Activated naive CD8-positive, alpha-beta T cell (primary cell): ENCODE measurements around the gene MAGED1.
A peak's percentile ranks its signal among the peaks of the same experiment; 100 is the strongest.

Source experiments
- H3K27ac Mint-ChIP-seq: one replicate; pipeline ENCODE4 v1.8.0; 2021; ENCODE audit warnings: mixed read lengths
- H3K27me3 Mint-ChIP-seq: one replicate; pipeline ENCODE4 v1.8.0; 2021; ENCODE audit warnings: mixed read lengths
- H3K36me3 Mint-ChIP-seq: one replicate; pipeline ENCODE4 v1.8.0; 2021; ENCODE audit warnings: mixed read lengths
- H3K4me1 Mint-ChIP-seq: one replicate; pipeline ENCODE4 v1.8.0; 2021; ENCODE audit warnings: low read depth, mixed read lengths
- H3K4me3 Mint-ChIP-seq: one replicate; pipeline ENCODE4 v1.8.0; 2021; ENCODE audit warnings: mild to moderate bottlenecking, mixed read lengths
- H3K9me3 Mint-ChIP-seq: one replicate; pipeline ENCODE4 v1.8.0; 2021; ENCODE audit warnings: low read depth, mixed read lengths

The MAGED1 gene

GRCh38 chrX:51892921-51893745, at the start of gene MAGED1:
Gene MAGED1 (plus strand): TSS chrX:51893623. CDS start chrX:51894305, 682 bp downstream.
- peak within 1 kb of the TSS; percentile 86 for H3K27ac Mint-ChIP-seq
- H3K4me3 Mint-ChIP-seq, result peak within 1 kb of the TSS; percentile 93
- no peaks in the 10 kb centered on the region for H3K27me3 Mint-ChIP-seq
- no peaks in the 10 kb centered on the region for H3K36me3 Mint-ChIP-seq
- peaks cover 22% of the 10 kb centered on the region for H3K4me1 Mint-ChIP-seq
- no peaks in the 10 kb centered on the region for H3K9me3 Mint-ChIP-seq

- Mint-ChIP-seq H3K27ac (no peak overlapping the region), H3K4me3 (no peak overlapping the region), H3K9me3 (no peaks in the 10 kb centered on the region), H3K27me3 (no peaks in the 10 kb centered on the region), H3K36me3 (peaks cover 17% of the 10 kb centered on the region), H3K4me1 (peaks cover 21% of the 10 kb centered on the region)
These were observed 46.0 kb upstream of the MAGED1 start for GRCh38 chrX:51847463-51847862.

- Mint-ChIP-seq H3K27ac (no peak overlapping the region), H3K9me3 (peaks cover 4% of the 10 kb centered on the region), H3K4me1 (peaks cover 17% of the 10 kb centered on the region), H3K4me3 (no peak overlapping the region), H3K36me3 (peaks cover 36% of the 10 kb centered on the region), H3K27me3 (no peaks in the 10 kb centered on the region)
These were observed 41.8 kb upstream of the MAGED1 start for GRCh38 chrX:51851507-51852085.

- Mint-ChIP-seq H3K9me3 (peaks cover 4% of the 10 kb centered on the region), H3K4me1 (peaks cover 17% of the 10 kb centered on the region)
These were observed 41.3 kb upstream of the MAGED1 start for GRCh38 chrX:51852096-51852495.

GRCh38 chrX:51852621-51853020, 40.8 kb upstream of the MAGED1 start:
- Mint-ChIP-seq H3K36me3 (peaks cover 36% of the 10 kb centered on the region), H3K4me3 (no peak overlapping the region)

More at GRCh38 chrX:51852096-51852495, 41.3 kb upstream of the MAGED1 start:
- Mint-ChIP-seq H3K27me3 (no peaks in the 10 kb centered on the region), H3K4me3 (no peak overlapping the region), H3K27ac (no peak overlapping the region), H3K36me3 (peaks cover 36% of the 10 kb centered on the region)

GRCh38 chrX:51853251-51853650, 40.2 kb upstream of the MAGED1 start:
- Mint-ChIP-seq H3K36me3 (peaks cover 36% of the 10 kb centered on the region), H3K27ac (no peak overlapping the region), H3K9me3 (peaks cover 4% of the 10 kb centered on the region), H3K27me3 (no peaks in the 10 kb centered on the region), H3K4me1 (peaks cover 13% of the 10 kb centered on the region), H3K4me3 (no peak overlapping the region)

More at GRCh38 chrX:51852621-51853020, 40.8 kb upstream of the MAGED1 start:
- H3K27ac Mint-ChIP-seq, result no peak overlapping the region
- H3K27me3 Mint-ChIP-seq, result no peaks in the 10 kb centered on the region
- peaks cover 17% of the 10 kb centered on the region for H3K4me1 Mint-ChIP-seq
- peaks cover 4% of the 10 kb centered on the region for H3K9me3 Mint-ChIP-seq

- Mint-ChIP-seq H3K27ac (no peak overlapping the region), H3K27me3 (no peaks in the 10 kb centered on the region), H3K36me3 (peaks cover 41% of the 10 kb centered on the region), H3K4me3 (no peak overlapping the region), H3K4me1 (peaks cover 12% of the 10 kb centered on the region), H3K9me3 (peaks cover 4% of the 10 kb centered on the region)
These were observed 37.7 kb upstream of the MAGED1 start for GRCh38 chrX:51855698-51856097.

GRCh38 chrX:51857159-51857733, 36.2 kb upstream of the MAGED1 start:
- H3K9me3 Mint-ChIP-seq, result peaks cover 4% of the 10 kb centered on the region
- no peak overlapping the region for H3K27ac Mint-ChIP-seq
- H3K4me1 Mint-ChIP-seq, result peaks cover 5% of the 10 kb centered on the region
- peaks cover 38% of the 10 kb centered on the region for H3K36me3 Mint-ChIP-seq
- H3K4me3 Mint-ChIP-seq, result no peak overlapping the region
- H3K27me3 Mint-ChIP-seq, result no peaks in the 10 kb centered on the region

- H3K27ac Mint-ChIP-seq, result no peak overlapping the region
- no peaks in the 10 kb centered on the region for H3K9me3 Mint-ChIP-seq
- no peak overlapping the region for H3K4me3 Mint-ChIP-seq
These were observed 32.7 kb upstream of the MAGED1 start for GRCh38 chrX:51860679-51861078.

GRCh38 chrX:51862920-51863319, 30.5 kb upstream of the MAGED1 start:
- H3K4me1 Mint-ChIP-seq, result peaks cover 20% of the 10 kb centered on the region

More at GRCh38 chrX:51860679-51861078, 32.7 kb upstream of the MAGED1 start:
- Mint-ChIP-seq H3K36me3 (peaks cover 23% of the 10 kb centered on the region), H3K27me3 (no peaks in the 10 kb centered on the region), H3K4me1 (peaks cover 15% of the 10 kb centered on the region)

GRCh38 chrX:51866210-51866609, 27.2 kb upstream of the MAGED1 start:
- Mint-ChIP-seq H3K36me3 (peaks cover 9% of the 10 kb centered on the region), H3K27ac (no peak overlapping the region), H3K4me1 (peaks cover 14% of the 10 kb centered on the region), H3K9me3 (peaks cover 5% of the 10 kb centered on the region), H3K27me3 (no peaks in the 10 kb centered on the region), H3K4me3 (no peak overlapping the region)

More at GRCh38 chrX:51862920-51863319, 30.5 kb upstream of the MAGED1 start:
- no peaks in the 10 kb centered on the region for H3K27me3 Mint-ChIP-seq
- H3K36me3 Mint-ChIP-seq, result peaks cover 11% of the 10 kb centered on the region
- no peak overlapping the region for H3K4me3 Mint-ChIP-seq
- no peaks in the 10 kb centered on the region for H3K9me3 Mint-ChIP-seq
- H3K27ac Mint-ChIP-seq, result no peak overlapping the region

GRCh38 chrX:51867626-51868025, 25.8 kb upstream of the MAGED1 start:
- H3K36me3 Mint-ChIP-seq, result peaks cover 11% of the 10 kb centered on the region
- peaks cover 5% of the 10 kb centered on the region for H3K9me3 Mint-ChIP-seq
- no peaks in the 10 kb centered on the region for H3K27me3 Mint-ChIP-seq
- no peak overlapping the region for H3K4me3 Mint-ChIP-seq
- H3K4me1 Mint-ChIP-seq, result peaks cover 17% of the 10 kb centered on the region
- H3K27ac Mint-ChIP-seq, result no peak overlapping the region

- Mint-ChIP-seq H3K27ac (no peak overlapping the region), H3K36me3 (peaks cover 11% of the 10 kb centered on the region), H3K9me3 (peaks cover 5% of the 10 kb centered on the region), H3K4me1 (peaks cover 18% of the 10 kb centered on the region), H3K4me3 (no peak overlapping the region), H3K27me3 (no peaks in the 10 kb centered on the region)
These were observed 23.1 kb upstream of the MAGED1 start for GRCh38 chrX:51870354-51870753.

GRCh38 chrX:51874123-51874522, 19.3 kb upstream of the MAGED1 start:
- Mint-ChIP-seq H3K27me3 (no peaks in the 10 kb centered on the region), H3K4me3 (no peak overlapping the region), H3K4me1 (peaks cover 12% of the 10 kb centered on the region), H3K36me3 (peaks cover 13% of the 10 kb centered on the region), H3K27ac (no peak overlapping the region), H3K9me3 (peaks cover 5% of the 10 kb centered on the region)

- Mint-ChIP-seq H3K36me3 (peaks cover 10% of the 10 kb centered on the region), H3K4me3 (no peak overlapping the region), H3K9me3 (no peaks in the 10 kb centered on the region), H3K27ac (no peak overlapping the region), H3K4me1 (peaks cover 12% of the 10 kb centered on the region), H3K27me3 (no peaks in the 10 kb centered on the region)
These were observed 17.0 kb upstream of the MAGED1 start for GRCh38 chrX:51876441-51876840.
